Hypothalamus (tissue), 51 donors: Measurements from ENCODE around the gene FRMD4A.
A peak's percentile ranks its signal among the peaks of the same experiment; 100 is the strongest.
"Not testable (repeated sequence)": the region's sequence is repeated elsewhere in the genome, so short reads cannot be mapped to it uniquely, and the experiment has no call there.

Experiments used
- DNase-seq, 51 donors: peaks; one replicate each; lab custom pipeline; 2025; lab: John Stamatoyannopoulos, UW

Gene FRMD4A

GRCh38 chr10:13961853-13962252, 368.9 kb downstream of the FRMD4A start:
- no peak for DNase-seq

GRCh38 chr10:13961097-13961496, 369.6 kb downstream of the FRMD4A start:
- no peak for DNase-seq

GRCh38 chr10:13960603-13961002, 370.1 kb downstream of the FRMD4A start:
- DNase-seq = no peak

- no peak for DNase-seq
These were observed 371.0 kb downstream of the FRMD4A start for GRCh38 chr10:13959443-13960359.

- DNase-seq = no peak
These were observed 372.9 kb downstream of the FRMD4A start for GRCh38 chr10:13957856-13958255.

GRCh38 chr10:13956826-13957225, 373.9 kb downstream of the FRMD4A start:
- peak in 27 of 51 donors; percentile 7 to 73 (median 40) for DNase-seq

GRCh38 chr10:13955409-13956068, 375.2 kb downstream of the FRMD4A start:
- DNase-seq = no peak

GRCh38 chr10:13954195-13954594, 376.5 kb downstream of the FRMD4A start:
- not testable (repeated sequence) for DNase-seq

GRCh38 chr10:13953371-13953770, 377.4 kb downstream of the FRMD4A start:
- no peak for DNase-seq

GRCh38 chr10:13950543-13950939, 380.2 kb downstream of the FRMD4A start:
- no peak for DNase-seq

- no peak for DNase-seq
These were observed 380.7 kb downstream of the FRMD4A start for GRCh38 chr10:13949844-13950542.

GRCh38 chr10:13946209-13946460, 384.6 kb downstream of the FRMD4A start:
- DNase-seq = no peak

- DNase-seq = peak in 3 of 51 donors; percentile 16 to 21 (median 17)
These were observed 385.1 kb downstream of the FRMD4A start for GRCh38 chr10:13945390-13946208.

- no peak for DNase-seq
These were observed 385.9 kb downstream of the FRMD4A start for GRCh38 chr10:13944823-13945222.

- DNase-seq = no peak
These were observed 386.9 kb downstream of the FRMD4A start for GRCh38 chr10:13943735-13944398.

- DNase-seq = peak in 1 of 51 donors; percentile 31
These were observed 388.7 kb downstream of the FRMD4A start for GRCh38 chr10:13942035-13942434.

GRCh38 chr10:13939391-13939790, 391.3 kb downstream of the FRMD4A start:
- no peak for DNase-seq

GRCh38 chr10:13938950-13939349, 391.8 kb downstream of the FRMD4A start:
- DNase-seq = no peak

GRCh38 chr10:13936826-13937225, 393.9 kb downstream of the FRMD4A start:
- DNase-seq = no peak

GRCh38 chr10:13930120-13930519, 400.6 kb downstream of the FRMD4A start:
- no peak for DNase-seq
